ENCODE results near the gene RNF40.

DNA sequence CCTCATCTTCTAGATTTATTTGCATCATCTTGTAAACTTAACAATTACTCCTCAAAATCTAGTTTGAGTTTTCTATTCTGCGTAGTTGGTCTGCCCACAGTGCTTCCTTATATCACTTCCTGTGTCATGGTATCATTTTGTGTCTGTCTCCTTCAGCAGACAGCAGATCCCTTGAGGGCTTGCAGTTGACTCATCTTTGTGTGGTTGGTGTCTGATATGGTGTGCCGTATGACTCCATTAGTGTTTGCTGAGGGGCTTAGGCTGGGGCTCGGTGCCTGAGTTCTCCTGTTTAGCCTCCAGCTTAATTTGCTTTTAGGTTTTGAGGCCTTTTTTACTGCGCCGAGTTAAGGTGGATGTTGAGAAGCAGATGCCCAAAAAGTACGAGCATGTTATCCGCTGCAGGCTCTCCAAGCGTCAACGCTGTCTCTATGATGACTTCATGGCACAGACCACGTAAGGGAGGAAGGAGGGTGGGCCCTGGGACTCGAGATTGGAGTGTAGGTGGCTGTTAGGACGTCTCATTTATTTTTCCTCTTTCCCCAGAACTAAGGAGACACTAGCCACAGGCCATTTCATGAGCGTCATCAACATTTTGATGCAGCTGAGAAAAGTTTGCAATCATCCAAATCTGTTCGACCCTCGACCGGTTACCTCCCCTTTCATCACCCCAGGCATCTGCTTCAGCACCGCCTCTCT lies 46.2 kb upstream of the RNF40 start:
- TF ChIP-seq ATF3 (IDR thresholded peaks at IDR 0.05): no peak
- TF ChIP-seq, protein P1, sequence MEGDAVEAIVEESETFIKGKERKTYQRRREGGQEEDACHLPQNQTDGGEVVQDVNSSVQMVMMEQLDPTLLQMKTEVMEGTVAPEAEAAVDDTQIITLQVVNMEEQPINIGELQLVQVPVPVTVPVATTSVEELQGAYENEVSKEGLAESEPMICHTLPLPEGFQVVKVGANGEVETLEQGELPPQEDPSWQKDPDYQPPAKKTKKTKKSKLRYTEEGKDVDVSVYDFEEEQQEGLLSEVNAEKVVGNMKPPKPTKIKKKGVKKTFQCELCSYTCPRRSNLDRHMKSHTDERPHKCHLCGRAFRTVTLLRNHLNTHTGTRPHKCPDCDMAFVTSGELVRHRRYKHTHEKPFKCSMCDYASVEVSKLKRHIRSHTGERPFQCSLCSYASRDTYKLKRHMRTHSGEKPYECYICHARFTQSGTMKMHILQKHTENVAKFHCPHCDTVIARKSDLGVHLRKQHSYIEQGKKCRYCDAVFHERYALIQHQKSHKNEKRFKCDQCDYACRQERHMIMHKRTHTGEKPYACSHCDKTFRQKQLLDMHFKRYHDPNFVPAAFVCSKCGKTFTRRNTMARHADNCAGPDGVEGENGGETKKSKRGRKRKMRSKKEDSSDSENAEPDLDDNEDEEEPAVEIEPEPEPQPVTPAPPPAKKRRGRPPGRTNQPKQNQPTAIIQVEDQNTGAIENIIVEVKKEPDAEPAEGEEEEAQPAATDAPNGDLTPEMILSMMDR (IDR thresholded peaks at IDR 0.05; ENCODE audit: low read depth, low read length, missing input control): no peak
- TF ChIP-seq ZBTB33 (IDR thresholded peaks at IDR 0.05): no peak
- no peak for TF ChIP-seq YY1 (IDR thresholded peaks at IDR 0.05)
- no peak for TF ChIP-seq SP1 (IDR thresholded peaks at IDR 0.05)
- TF ChIP-seq RXRA (IDR thresholded peaks at IDR 0.05): no peak
- TF ChIP-seq TAF1 (conservative IDR thresholded peaks at IDR 0.05): no peak
- no peak for TF ChIP-seq REST (IDR thresholded peaks at IDR 0.05)
- no peak for TF ChIP-seq RAD21 (IDR thresholded peaks at IDR 0.05)
